Activated naive CD4-positive, alpha-beta T cell treated with anti-CD3 and anti-CD28 coated beads, Interleukin-2, amount 50 U/mL, for 24 hours (primary cell): ENCODE measurements around the gene LRRC37A3.
"Not testable (repeated sequence)": the region's sequence is repeated elsewhere in the genome, so short reads cannot be mapped to it uniquely, and the experiment has no call there.

Experiments used
- H3K27ac Mint-ChIP-seq: one replicate; pipeline ENCODE4 v1.8.0; 2021; ENCODE audit warnings: mild to moderate bottlenecking, mixed read lengths
- H3K27me3 Mint-ChIP-seq: one replicate; pipeline ENCODE4 v1.8.0; 2021; ENCODE audit warnings: mixed read lengths
- H3K36me3 Mint-ChIP-seq: one replicate; pipeline ENCODE4 v1.8.0; 2021; ENCODE audit warnings: mixed read lengths
- H3K4me1 Mint-ChIP-seq: one replicate; pipeline ENCODE4 v1.8.0; 2021; ENCODE audit warnings: mixed read lengths
- H3K4me3 Mint-ChIP-seq: one replicate; pipeline ENCODE4 v1.8.0; 2021; ENCODE audit warnings: mild to moderate bottlenecking, mixed read lengths
- H3K9me3 Mint-ChIP-seq: one replicate; pipeline ENCODE4 v1.8.0; 2021; ENCODE audit warnings: mixed read lengths

The LRRC37A3 gene

DNA sequence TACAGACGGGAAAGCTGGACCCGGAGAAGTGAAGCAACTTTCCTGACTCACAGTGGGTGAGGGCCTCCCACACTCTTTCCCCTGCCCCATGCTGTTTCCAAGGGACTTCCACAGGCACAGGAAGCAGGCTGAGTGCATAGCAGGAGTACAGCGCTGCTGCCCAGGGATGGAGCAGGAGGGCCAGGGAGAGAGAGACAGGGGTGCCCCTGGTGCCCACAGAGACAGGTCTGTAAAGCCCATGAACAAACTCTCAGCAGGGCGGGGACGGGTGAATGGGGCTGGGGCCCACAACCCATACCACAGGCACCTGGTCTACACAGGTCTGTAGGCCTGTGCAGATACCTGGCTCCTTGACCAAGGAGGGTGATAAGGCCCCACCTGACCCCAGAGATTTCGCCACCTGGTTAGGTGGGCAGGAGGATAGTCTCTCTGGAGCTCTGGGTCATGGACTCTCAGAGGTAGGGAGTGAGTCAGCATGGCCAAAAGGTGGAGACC lies 15.1 kb upstream of the LRRC37A3 start:
- not testable (repeated sequence) for H3K9me3 Mint-ChIP-seq, H3K27me3 Mint-ChIP-seq, H3K27ac Mint-ChIP-seq, H3K36me3 Mint-ChIP-seq, H3K4me3 Mint-ChIP-seq
- peaks cover 20% of the 10 kb centered on the region for H3K4me1 Mint-ChIP-seq

DNA sequence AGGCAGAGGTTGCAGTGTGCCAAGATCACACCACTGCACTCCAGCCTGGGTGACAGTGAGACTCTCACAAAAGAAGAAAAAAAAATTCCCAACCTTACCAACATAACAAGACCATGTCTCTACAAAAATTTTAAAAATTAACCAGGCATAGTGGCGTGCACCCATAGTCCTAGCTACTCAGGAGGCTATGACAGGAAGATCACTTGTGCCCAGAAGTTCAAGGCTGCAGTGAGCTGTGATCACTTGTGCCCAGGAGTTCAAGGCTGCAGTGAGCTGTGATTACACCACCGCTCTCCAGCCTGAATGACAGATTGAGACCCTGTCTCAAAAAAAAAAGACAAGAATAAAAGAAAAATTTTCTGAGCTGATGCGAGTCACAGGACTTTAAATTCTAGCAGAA lies 13.6 kb upstream of the LRRC37A3 start:
- H3K27me3 Mint-ChIP-seq, H3K4me3 Mint-ChIP-seq, H3K27ac Mint-ChIP-seq, H3K36me3 Mint-ChIP-seq, H3K9me3 Mint-ChIP-seq: not testable (repeated sequence)
- H3K4me1 Mint-ChIP-seq: peaks cover 29% of the 10 kb centered on the region

GRCh38 chr17:64930374-64930773 lies 11.1 kb upstream of the LRRC37A3 start:
- not testable (repeated sequence) for H3K27me3 Mint-ChIP-seq

DNA sequence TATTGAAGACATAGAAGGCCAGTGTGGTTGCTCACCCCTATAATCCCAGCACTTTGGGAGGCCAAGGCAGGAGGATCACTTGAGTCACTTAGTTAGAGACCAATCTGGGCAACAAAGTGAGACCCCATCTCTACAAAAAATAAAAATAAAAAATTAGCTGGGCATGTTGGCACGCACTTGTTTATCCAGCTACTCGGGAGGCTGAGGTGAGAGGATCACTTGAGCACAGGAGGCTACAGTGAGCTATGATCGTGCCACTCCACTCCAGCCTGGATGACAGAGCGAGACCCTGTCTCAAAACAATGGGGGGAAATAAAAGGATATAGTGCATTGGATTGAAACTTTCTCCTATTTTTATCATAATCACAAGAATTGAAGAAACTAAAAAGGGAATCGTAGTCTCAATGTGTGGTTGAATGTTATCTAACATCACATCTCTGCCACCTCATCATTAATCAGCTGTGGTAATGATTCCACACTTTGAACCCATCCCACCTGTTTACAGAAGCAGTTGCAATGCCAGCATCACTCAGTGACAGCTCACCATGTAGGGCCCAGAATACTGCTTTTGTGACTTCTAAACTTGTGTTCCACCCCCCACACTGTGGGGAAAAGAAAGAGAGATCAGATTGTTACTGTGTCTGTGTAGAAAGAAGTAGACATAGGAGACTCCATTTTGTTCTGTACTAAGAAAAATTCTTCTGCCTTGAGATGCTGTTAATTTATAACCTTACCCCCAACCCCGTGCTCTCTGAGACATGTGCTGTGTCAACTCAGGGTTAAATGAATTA lies 10.3 kb upstream of the LRRC37A3 start:
- H3K4me3 Mint-ChIP-seq, H3K27me3 Mint-ChIP-seq, H3K9me3 Mint-ChIP-seq, H3K36me3 Mint-ChIP-seq: not testable (repeated sequence)
- peaks cover 34% of the 10 kb centered on the region for H3K4me1 Mint-ChIP-seq
- peak overlapping the region; percentile 78 for H3K27ac Mint-ChIP-seq

More at GRCh38 chr17:64930374-64930773, 11.1 kb upstream of the LRRC37A3 start:
- not testable (repeated sequence) for H3K36me3 Mint-ChIP-seq, H3K9me3 Mint-ChIP-seq, H3K4me3 Mint-ChIP-seq
- H3K27ac Mint-ChIP-seq: peak overlapping the region; percentile 94
- peaks cover 34% of the 10 kb centered on the region for H3K4me1 Mint-ChIP-seq

DNA sequence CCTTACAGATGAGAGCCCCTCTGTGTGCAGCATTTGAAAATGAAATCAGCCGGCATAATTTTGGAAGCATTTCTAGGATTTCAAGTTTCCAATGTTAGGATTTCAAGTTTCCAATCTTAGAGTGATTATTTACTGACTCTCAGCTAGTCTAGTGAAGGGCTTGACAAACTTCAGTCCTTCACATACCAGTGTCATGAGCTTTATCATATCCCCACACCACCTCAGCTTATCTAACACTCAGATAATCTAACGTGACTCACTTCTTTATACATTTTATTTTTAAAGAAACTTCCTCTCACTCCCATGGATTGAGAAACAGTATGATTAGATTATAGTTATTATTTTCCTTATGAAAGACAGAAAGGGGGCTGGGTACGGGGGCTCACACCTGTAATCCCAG lies 9.4 kb upstream of the LRRC37A3 start:
- H3K27me3 Mint-ChIP-seq, H3K36me3 Mint-ChIP-seq, H3K4me3 Mint-ChIP-seq, H3K9me3 Mint-ChIP-seq, H3K27ac Mint-ChIP-seq: not testable (repeated sequence)
- H3K4me1 Mint-ChIP-seq: peaks cover 34% of the 10 kb centered on the region

GRCh38 chr17:64927444-64927843 lies 8.2 kb upstream of the LRRC37A3 start:
- H3K4me3 Mint-ChIP-seq, H3K9me3 Mint-ChIP-seq, H3K27me3 Mint-ChIP-seq, H3K36me3 Mint-ChIP-seq: not testable (repeated sequence)
- Mint-ChIP-seq H3K4me1 (peaks cover 34% of the 10 kb centered on the region), H3K27ac (peak overlapping the region; percentile 38)

DNA sequence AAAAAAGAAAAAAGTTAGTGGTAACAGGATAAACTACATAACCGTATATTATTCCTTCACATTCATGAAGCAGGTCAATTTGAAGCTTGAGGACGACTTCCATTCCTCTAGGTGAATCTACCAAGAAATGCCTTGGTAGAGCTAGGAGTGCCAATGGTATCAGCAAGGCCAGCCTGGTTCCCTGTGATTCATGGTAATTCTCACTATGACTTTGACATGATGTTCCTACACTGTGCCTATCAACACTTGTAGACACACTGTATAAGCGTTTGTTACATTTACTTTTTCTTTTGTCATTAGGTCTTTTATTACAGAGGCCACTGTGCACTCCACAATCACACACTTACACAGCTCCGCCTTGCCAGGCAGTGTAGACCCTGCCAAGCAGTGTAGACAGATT lies 7.2 kb upstream of the LRRC37A3 start:
- H3K9me3 Mint-ChIP-seq, H3K36me3 Mint-ChIP-seq: not testable (repeated sequence)

GRCh38 chr17:64925244-64925643 lies 6.0 kb upstream of the LRRC37A3 start:
- H3K36me3 Mint-ChIP-seq, H3K9me3 Mint-ChIP-seq, H3K4me3 Mint-ChIP-seq, H3K27ac Mint-ChIP-seq, H3K27me3 Mint-ChIP-seq: not testable (repeated sequence)
- peaks cover 28% of the 10 kb centered on the region for H3K4me1 Mint-ChIP-seq

More for the DNA sequence above, 7.2 kb upstream of the LRRC37A3 start:
- not testable (repeated sequence) for H3K27me3 Mint-ChIP-seq, H3K27ac Mint-ChIP-seq, H3K4me3 Mint-ChIP-seq
- peaks cover 34% of the 10 kb centered on the region for H3K4me1 Mint-ChIP-seq

- H3K27ac Mint-ChIP-seq: not testable (repeated sequence)
These were observed 3.8 kb upstream of the LRRC37A3 start for GRCh38 chr17:64923051-64923568.

DNA sequence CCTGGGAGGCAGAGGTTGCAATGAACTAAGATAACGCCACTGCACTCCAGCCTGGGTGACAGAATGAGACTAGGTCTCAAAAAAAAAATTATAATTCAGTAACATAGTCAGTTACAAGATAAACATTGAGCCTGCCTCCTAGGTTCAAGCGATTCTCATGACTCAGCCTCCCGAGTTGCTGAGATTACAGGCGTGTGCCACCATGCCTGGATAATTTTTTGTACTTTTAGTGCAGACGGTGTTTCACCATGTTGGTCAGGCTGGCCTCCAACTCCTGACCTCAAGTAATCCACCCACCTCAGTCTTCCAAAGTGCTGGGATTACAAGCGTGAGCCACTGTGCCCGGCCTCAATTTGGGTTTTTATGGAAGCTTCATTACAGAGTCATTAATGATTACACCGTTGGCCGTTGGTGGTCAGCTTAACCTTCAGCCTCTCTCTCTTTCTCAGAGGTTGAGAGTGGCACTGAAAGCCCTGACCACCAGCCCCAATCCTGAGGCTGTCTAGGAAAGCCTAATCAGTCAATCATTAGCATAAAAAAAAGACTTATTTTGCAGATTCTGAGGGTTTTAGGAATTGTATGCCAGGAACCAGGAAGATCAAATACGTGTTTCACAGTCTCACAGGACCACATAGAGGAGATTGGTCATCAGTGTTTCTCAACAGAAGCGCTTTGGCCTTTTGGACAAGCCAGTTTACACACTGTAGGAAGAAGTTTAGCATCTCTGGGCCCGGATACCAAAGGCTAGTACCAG lies 1.3 kb upstream of the LRRC37A3 start:
- no peaks in the 10 kb centered on the region for H3K27me3 Mint-ChIP-seq
- peaks cover 7% of the 10 kb centered on the region for H3K4me1 Mint-ChIP-seq
- peak overlapping the region; percentile 87 for H3K4me3 Mint-ChIP-seq
- no peak overlapping the region for H3K27ac Mint-ChIP-seq
- H3K9me3 Mint-ChIP-seq: no peaks in the 10 kb centered on the region
- H3K36me3 Mint-ChIP-seq: no peaks in the 10 kb centered on the region

More at GRCh38 chr17:64923051-64923568, 3.8 kb upstream of the LRRC37A3 start:
- not testable (repeated sequence) for H3K9me3 Mint-ChIP-seq, H3K4me3 Mint-ChIP-seq, H3K27me3 Mint-ChIP-seq, H3K36me3 Mint-ChIP-seq
- H3K4me1 Mint-ChIP-seq: peaks cover 18% of the 10 kb centered on the region

- peak overlapping the region; percentile 87 for H3K4me3 Mint-ChIP-seq
- H3K27me3 Mint-ChIP-seq: no peaks in the 10 kb centered on the region
- no peaks in the 10 kb centered on the region for H3K9me3 Mint-ChIP-seq
- H3K4me1 Mint-ChIP-seq: peaks cover 10% of the 10 kb centered on the region
- H3K27ac Mint-ChIP-seq: peak overlapping the region; percentile 86
- peaks cover 2% of the 10 kb centered on the region for H3K36me3 Mint-ChIP-seq
These were observed 744 bp upstream of the LRRC37A3 start for GRCh38 chr17:64920026-64920418.

DNA sequence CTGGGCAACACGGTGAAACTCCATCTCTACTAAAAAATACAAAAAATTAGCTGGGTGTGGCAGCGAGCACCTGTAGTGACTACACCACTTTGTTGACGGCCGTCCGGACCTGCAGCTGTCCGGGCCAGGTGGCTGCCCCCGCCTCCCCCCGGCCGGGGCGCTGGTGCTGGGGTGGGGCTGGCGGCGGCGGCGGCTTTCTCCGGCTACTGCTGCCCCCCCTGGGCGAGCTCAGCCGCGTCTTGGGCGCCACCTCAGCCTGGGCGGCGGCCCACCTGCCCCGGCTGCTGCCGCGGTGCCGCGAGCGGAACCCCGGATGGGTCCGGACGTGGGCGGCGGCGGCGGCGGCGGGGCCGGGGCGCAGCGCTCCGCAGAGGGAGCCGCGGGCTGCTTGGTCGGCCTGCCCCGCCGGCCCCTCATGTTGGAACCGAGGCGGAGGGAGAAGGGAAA lies 413 bp downstream of the LRRC37A3 start:
- not testable (repeated sequence) for H3K36me3 Mint-ChIP-seq, H3K4me1 Mint-ChIP-seq

GRCh38 chr17:64917540-64917939 lies 1.7 kb downstream of the LRRC37A3 start:
- not testable (repeated sequence) for H3K9me3 Mint-ChIP-seq, H3K36me3 Mint-ChIP-seq, H3K27ac Mint-ChIP-seq, H3K27me3 Mint-ChIP-seq, H3K4me3 Mint-ChIP-seq, H3K4me1 Mint-ChIP-seq

More for the DNA sequence above, 413 bp downstream of the LRRC37A3 start:
- peak overlapping the region; percentile 86 for H3K27ac Mint-ChIP-seq
- peak overlapping the region; percentile 87 for H3K4me3 Mint-ChIP-seq
- H3K27me3 Mint-ChIP-seq, H3K9me3 Mint-ChIP-seq: not testable (repeated sequence)

DNA sequence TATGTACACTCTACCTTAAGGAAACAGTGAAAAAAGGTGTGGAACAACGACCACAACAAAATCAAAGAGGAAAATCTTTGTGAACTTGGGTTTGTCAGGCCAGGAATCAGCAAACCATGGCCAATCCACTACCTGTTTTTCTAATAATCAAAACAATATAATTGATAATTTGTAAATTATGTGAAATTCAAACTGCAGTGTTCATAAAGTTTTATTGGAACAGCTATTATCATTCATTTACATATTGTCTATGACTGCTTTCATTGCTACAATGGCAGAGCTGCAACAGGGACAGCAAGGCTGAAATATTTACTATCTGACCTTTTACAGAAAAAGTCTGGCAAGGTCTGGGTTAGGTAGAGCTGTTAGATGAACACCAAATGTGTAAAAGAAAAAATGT lies 4.0 kb downstream of the LRRC37A3 start:
- H3K4me1 Mint-ChIP-seq, H3K4me3 Mint-ChIP-seq: not testable (repeated sequence)

DNA sequence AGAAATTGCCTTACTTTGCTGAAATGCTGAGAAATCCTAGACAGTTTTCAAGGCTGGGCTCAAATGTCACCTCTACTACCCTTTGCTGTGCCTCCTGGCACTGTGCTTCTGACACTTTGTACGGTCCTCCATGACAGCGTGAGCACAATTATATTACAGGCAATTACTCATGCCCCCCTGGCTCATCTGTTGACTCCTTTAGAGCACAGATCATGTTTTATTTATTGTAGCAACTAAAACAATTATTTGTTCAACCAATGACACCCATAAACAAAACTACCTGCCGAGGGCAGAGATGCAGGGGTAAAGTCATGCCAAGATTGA lies 9.1 kb downstream of the LRRC37A3 start:
- H3K27ac Mint-ChIP-seq, H3K27me3 Mint-ChIP-seq, H3K4me1 Mint-ChIP-seq, H3K9me3 Mint-ChIP-seq, H3K4me3 Mint-ChIP-seq, H3K36me3 Mint-ChIP-seq: not testable (repeated sequence)

More for the DNA sequence above, 4.0 kb downstream of the LRRC37A3 start:
- not testable (repeated sequence) for H3K36me3 Mint-ChIP-seq, H3K9me3 Mint-ChIP-seq, H3K27ac Mint-ChIP-seq, H3K27me3 Mint-ChIP-seq

- not testable (repeated sequence) for H3K4me1 Mint-ChIP-seq, H3K4me3 Mint-ChIP-seq, H3K36me3 Mint-ChIP-seq, H3K27me3 Mint-ChIP-seq, H3K9me3 Mint-ChIP-seq, H3K27ac Mint-ChIP-seq
These were observed 9.6 kb downstream of the LRRC37A3 start for GRCh38 chr17:64909511-64910190.
